ENCODE data around the gene TARS2. TPM values are rescaled to one million over a fixed set of nuclear protein-coding genes. Genes with fewer than 3 reads are reported as not detected.
A peak's percentile ranks its signal among the peaks of the same experiment; 100 is the strongest.

Gene TARS2
- total RNA-seq, 1 donor from 2014 or later = 18.7 TPM

GRCh38 chr1:150511551-150511950, 24.3 kb downstream of the TARS2 start:
- no peak for DNase-seq

- no peak for DNase-seq
Measured at GRCh38 chr1:150511985-150512660, 24.9 kb downstream of the TARS2 start.

GRCh38 chr1:150512846-150513245, 25.6 kb downstream of the TARS2 start:
- peak; percentile 37 for DNase-seq

GRCh38 chr1:150513351-150513791, 26.2 kb downstream of the TARS2 start:
- peak; percentile 61 for DNase-seq

GRCh38 chr1:150514260-150514659, 27.0 kb downstream of the TARS2 start:
- DNase-seq = no peak

- DNase-seq = no peak
Measured at GRCh38 chr1:150514913-150515327, 27.7 kb downstream of the TARS2 start.

GRCh38 chr1:150515328-150516049, 28.3 kb downstream of the TARS2 start, which contains the start of gene FALEC:
TSS of gene FALEC (plus strand) at chr1:150515752.
- DNase-seq = peak; percentile 98

GRCh38 chr1:150516050-150516591, 28.9 kb downstream of the TARS2 start:
- peak; percentile 43 for DNase-seq

GRCh38 chr1:150516616-150517015, 29.4 kb downstream of the TARS2 start:
- peak; percentile 19 for DNase-seq

- no peak for DNase-seq
Measured at GRCh38 chr1:150521196-150521968, 34.2 kb downstream of the TARS2 start.

GRCh38 chr1:150525348-150525747, 38.1 kb downstream of the TARS2 start:
- DNase-seq = no peak

GRCh38 chr1:150528196-150528595, 41.0 kb downstream of the TARS2 start:
- DNase-seq = no peak

- DNase-seq = peak; percentile 71
Measured at GRCh38 chr1:150529017-150529416, 41.8 kb downstream of the TARS2 start.

- no peak for DNase-seq
Measured at GRCh38 chr1:150530491-150531159, 43.4 kb downstream of the TARS2 start.

- DNase-seq = no peak
Measured at GRCh38 chr1:150532860-150533259, 45.6 kb downstream of the TARS2 start.

- DNase-seq = no peak
Measured at GRCh38 chr1:150534002-150534401, 46.8 kb downstream of the TARS2 start.

GRCh38 chr1:150535511-150536287, 48.5 kb downstream of the TARS2 start:
- DNase-seq = no peak

GRCh38 chr1:150536836-150537731, 49.9 kb downstream of the TARS2 start:
- no peak for DNase-seq

GRCh38 chr1:150537732-150538684, 50.8 kb downstream of the TARS2 start:
- DNase-seq = peak; percentile 67
